ENCODE measurements around the gene CIZ1.

CIZ1 gene

GRCh38 chr9:128213746-128214497, 22.6 kb upstream of the CIZ1 start:
- DNase-seq (ENCODE audit: low spot score): no peak

- no peak for DNase-seq (ENCODE audit: low spot score)
Measured at GRCh38 chr9:128211981-128212281, 20.6 kb upstream of the CIZ1 start.

GRCh38 chr9:128211186-128211980, 20.0 kb upstream of the CIZ1 start:
- DNase-seq (ENCODE audit: low spot score): no peak

GRCh38 chr9:128208946-128209669, 17.7 kb upstream of the CIZ1 start:
- DNase-seq (ENCODE audit: low spot score): no peak

- no peak for DNase-seq (ENCODE audit: low spot score)
Measured at GRCh38 chr9:128208386-128208785, 17.0 kb upstream of the CIZ1 start.

GRCh38 chr9:128206916-128207910, 15.8 kb upstream of the CIZ1 start:
- DNase-seq (ENCODE audit: low spot score): no peak

- DNase-seq (ENCODE audit: low spot score): no peak
Measured at GRCh38 chr9:128206484-128206883, 15.1 kb upstream of the CIZ1 start.

- no peak for DNase-seq (ENCODE audit: low spot score)
Measured at GRCh38 chr9:128205296-128205944, 14.0 kb upstream of the CIZ1 start.

- no peak for DNase-seq (ENCODE audit: low spot score)
Measured at GRCh38 chr9:128204858-128205257, 13.5 kb upstream of the CIZ1 start.

GRCh38 chr9:128203707-128204551, 12.6 kb upstream of the CIZ1 start:
- no peak for DNase-seq (ENCODE audit: low spot score)

GRCh38 chr9:128203024-128203706, 11.8 kb upstream of the CIZ1 start, which contains the start of gene DNM1:
Gene DNM1 (plus strand): TSS chr9:128203379. CDS start chr9:128203471, 92 bp downstream.
- DNase-seq (ENCODE audit: low spot score): peak; percentile 61

- DNase-seq (ENCODE audit: low spot score): no peak
Measured at GRCh38 chr9:128202648-128203023, 11.3 kb upstream of the CIZ1 start.

- DNase-seq (ENCODE audit: low spot score): no peak
Measured at GRCh38 chr9:128201441-128202369, 10.3 kb upstream of the CIZ1 start.

GRCh38 chr9:128193469-128194096, 2.2 kb upstream of the CIZ1 start:
- DNase-seq (ENCODE audit: low spot score): no peak

- DNase-seq (ENCODE audit: low spot score): peak; percentile 61
Measured at GRCh38 chr9:128192601-128193371, 1.4 kb upstream of the CIZ1 start.

GRCh38 chr9:128190516-128191405, 611 bp downstream of the CIZ1 start:
- DNase-seq (ENCODE audit: low spot score): peak; percentile 26
